Measurements from ENCODE around the gene PPP6R2.

PPP6R2 gene

GRCh38 chr22:50473855-50474671 lies 130.9 kb downstream of the PPP6R2 start:
- no peak for DNase-seq

- DNase-seq = peak; percentile 88
Measured at GRCh38 chr22:50474710-50475651, 131.9 kb downstream of the PPP6R2 start, which contains the start of gene SBF1. Gene SBF1, minus strand, starts transcription at chr22:50475035. Its CDS starts 195 bp downstream, at chr22:50474840.

GRCh38 chr22:50475652-50476002 lies 132.5 kb downstream of the PPP6R2 start:
- DNase-seq = no peak

- DNase-seq = no peak
Measured at GRCh38 chr22:50476868-50477267, 133.7 kb downstream of the PPP6R2 start.

- no peak for DNase-seq
Measured at GRCh38 chr22:50477923-50478322, 134.8 kb downstream of the PPP6R2 start.

- DNase-seq = no peak
Measured at GRCh38 chr22:50479721-50480120, 136.6 kb downstream of the PPP6R2 start.

- DNase-seq = no peak
Measured at GRCh38 chr22:50481045-50481439, 137.9 kb downstream of the PPP6R2 start.

- no peak for DNase-seq
Measured at GRCh38 chr22:50481440-50482106, 138.4 kb downstream of the PPP6R2 start, which contains the start of gene ADM2. Gene ADM2, plus strand, starts transcription at chr22:50481543. Its CDS starts 305 bp downstream, at chr22:50481848.

- DNase-seq = no peak
Measured at GRCh38 chr22:50482107-50483074, 139.3 kb downstream of the PPP6R2 start.

- no peak for DNase-seq
Measured at GRCh38 chr22:50483106-50483505, 140.0 kb downstream of the PPP6R2 start.

- no peak for DNase-seq
Measured at GRCh38 chr22:50483556-50483955, 140.4 kb downstream of the PPP6R2 start.

GRCh38 chr22:50483977-50484853 lies 141.1 kb downstream of the PPP6R2 start:
- DNase-seq = no peak

- no peak for DNase-seq
Measured at GRCh38 chr22:50485221-50486131, 142.3 kb downstream of the PPP6R2 start.

GRCh38 chr22:50486561-50487289 lies 143.6 kb downstream of the PPP6R2 start, which contains the start of gene MIOX:
Gene MIOX, plus strand, starts transcription at chr22:50486859. Its CDS starts 39 bp downstream, at chr22:50486898.
- no peak for DNase-seq

- no peak for DNase-seq
Measured at GRCh38 chr22:50487290-50488005, 144.3 kb downstream of the PPP6R2 start.

- DNase-seq = no peak
Measured at GRCh38 chr22:50488006-50488677, 145.0 kb downstream of the PPP6R2 start.

GRCh38 chr22:50488886-50489285 lies 145.8 kb downstream of the PPP6R2 start:
- no peak for DNase-seq

Measured in COR-L47 (cell line).